GM19467 (cell line): Measurements from ENCODE around the gene SIPA1L3.

Experiments used
- ATAC-seq: cut with Tn5 transposase; IDR thresholded peaks from one replicate; pipeline ENCODE4 v1.9.1; 2021; ENCODE audit warnings: mild to moderate bottlenecking, moderate library complexity; ENCODE audit not compliant: unreplicated experiment

SIPA1L3 gene

GRCh38 chr19:38142176-38143035 is 235.4 kb downstream of the SIPA1L3 start:
- ATAC-seq: no peak

GRCh38 chr19:38143847-38144246 is 236.8 kb downstream of the SIPA1L3 start:
- ATAC-seq: no peak

- no peak for ATAC-seq
Observed at GRCh38 chr19:38144667-38145066, 237.7 kb downstream of the SIPA1L3 start.

- ATAC-seq: no peak
Observed at GRCh38 chr19:38145623-38146022, 238.6 kb downstream of the SIPA1L3 start.

GRCh38 chr19:38148337-38148736 is 241.3 kb downstream of the SIPA1L3 start:
- no peak for ATAC-seq

GRCh38 chr19:38149661-38150061 is 242.7 kb downstream of the SIPA1L3 start:
- ATAC-seq: no peak

- no peak for ATAC-seq
Observed at GRCh38 chr19:38151242-38151641, 244.2 kb downstream of the SIPA1L3 start.

GRCh38 chr19:38152461-38153379 is 245.7 kb downstream of the SIPA1L3 start:
- ATAC-seq: no peak

- no peak for ATAC-seq
Observed at GRCh38 chr19:38155453-38155852, 248.4 kb downstream of the SIPA1L3 start.

- no peak for ATAC-seq
Observed at GRCh38 chr19:38158730-38159129, 251.7 kb downstream of the SIPA1L3 start.

GRCh38 chr19:38162094-38162493 is 255.1 kb downstream of the SIPA1L3 start:
- no peak for ATAC-seq

- no peak for ATAC-seq
Observed at GRCh38 chr19:38162632-38163031, 255.6 kb downstream of the SIPA1L3 start.

- no peak for ATAC-seq
Observed at GRCh38 chr19:38163419-38164290, 256.6 kb downstream of the SIPA1L3 start.

GRCh38 chr19:38164526-38164925 is 257.5 kb downstream of the SIPA1L3 start:
- no peak for ATAC-seq

GRCh38 chr19:38165335-38165734 is 258.3 kb downstream of the SIPA1L3 start:
- ATAC-seq: no peak

- ATAC-seq: no peak
Observed at GRCh38 chr19:38168637-38169036, 261.6 kb downstream of the SIPA1L3 start.

GRCh38 chr19:38170334-38170733 is 263.3 kb downstream of the SIPA1L3 start:
- no peak for ATAC-seq

GRCh38 chr19:38172001-38172400 is 265.0 kb downstream of the SIPA1L3 start:
- no peak for ATAC-seq

GRCh38 chr19:38173291-38174041 is 266.5 kb downstream of the SIPA1L3 start:
- no peak for ATAC-seq

- ATAC-seq: no peak
Observed at GRCh38 chr19:38175422-38175821, 268.4 kb downstream of the SIPA1L3 start.
